ENCODE measurements around the gene ATXN1L.
"Not testable (repeated sequence)": the region's sequence is repeated elsewhere in the genome, so short reads cannot be mapped to it uniquely, and the experiment has no call there.

The ATXN1L gene

GRCh38 chr16:71894229-71894920, 48.6 kb downstream of the ATXN1L start:
- peak overlapping the region; percentile 97 for H3K4me3 Mint-ChIP-seq

GRCh38 chr16:71894921-71895678, 49.3 kb downstream of the ATXN1L start, which contains the start of gene IST1:
TSS of gene IST1 (plus strand) at chr16:71895531. CDS start at chr16:71915641, 20,110 bp downstream.
- Mint-ChIP-seq H3K27me3 (ENCODE audit: low read depth) (no peaks in the 10 kb centered on the region), H3K4me1 (ENCODE audit: low read depth) (peaks cover 9% of the 10 kb centered on the region), H3K4me3 (peak within 1 kb of the TSS; percentile 97), H3K36me3 (ENCODE audit: low read depth) (peaks cover 8% of the 10 kb centered on the region), H3K9me3 (no peaks in the 10 kb centered on the region), H3K27ac (peak within 1 kb of the TSS; percentile 97)

More at GRCh38 chr16:71894229-71894920, 48.6 kb downstream of the ATXN1L start:
- Mint-ChIP-seq H3K36me3 (ENCODE audit: low read depth) (peaks cover 8% of the 10 kb centered on the region), H3K9me3 (no peaks in the 10 kb centered on the region), H3K27me3 (ENCODE audit: low read depth) (no peaks in the 10 kb centered on the region), H3K27ac (peak overlapping the region; percentile 97), H3K4me1 (ENCODE audit: low read depth) (peaks cover 9% of the 10 kb centered on the region)

DNA sequence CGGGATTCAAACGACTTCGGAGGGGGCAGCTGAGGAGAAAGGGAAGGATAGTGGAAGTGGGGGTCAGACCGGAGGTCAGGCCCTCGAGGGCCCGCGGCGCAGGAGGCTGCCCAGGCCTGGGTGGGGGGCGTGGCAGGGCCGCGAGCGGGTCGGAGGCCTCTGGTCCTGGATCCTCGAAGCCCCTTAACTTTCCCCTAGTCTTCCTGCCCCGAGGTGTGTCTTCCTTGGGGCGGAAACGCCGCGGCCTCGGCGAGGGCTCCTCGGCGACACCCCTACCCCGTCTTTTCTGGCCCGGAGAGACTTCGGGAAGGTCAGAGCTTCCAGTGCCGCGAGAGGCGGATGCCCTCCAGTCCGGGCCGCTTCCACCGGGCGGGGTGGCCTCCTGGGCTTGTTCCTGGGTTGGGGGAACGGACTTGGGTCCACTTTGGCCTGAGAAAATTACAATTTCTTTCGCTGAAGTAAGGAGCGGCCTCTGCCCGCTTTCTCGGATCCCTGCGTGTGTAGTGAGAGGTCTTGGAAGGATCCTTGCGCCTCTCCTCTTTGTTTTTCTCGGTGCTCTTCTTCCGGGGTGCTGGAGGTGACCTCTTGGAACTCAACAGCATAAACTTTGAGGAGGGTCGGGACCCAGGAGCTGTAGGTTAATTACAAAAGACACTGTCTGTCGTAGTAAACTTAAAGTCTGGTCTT, 50.0 kb downstream of the ATXN1L start:
- Mint-ChIP-seq H3K4me3 (peak overlapping the region; percentile 97), H3K4me1 (ENCODE audit: low read depth) (peaks cover 13% of the 10 kb centered on the region), H3K27me3 (ENCODE audit: low read depth) (no peaks in the 10 kb centered on the region), H3K36me3 (ENCODE audit: low read depth) (peaks cover 10% of the 10 kb centered on the region), H3K27ac (peak overlapping the region; percentile 97), H3K9me3 (no peaks in the 10 kb centered on the region)

- Mint-ChIP-seq H3K27me3 (ENCODE audit: low read depth) (no peaks in the 10 kb centered on the region), H3K27ac (no peak overlapping the region), H3K4me1 (ENCODE audit: low read depth) (peaks cover 16% of the 10 kb centered on the region), H3K36me3 (ENCODE audit: low read depth) (peaks cover 10% of the 10 kb centered on the region), H3K4me3 (peak overlapping the region; percentile 97), H3K9me3 (no peaks in the 10 kb centered on the region)
These were observed 51.1 kb downstream of the ATXN1L start for GRCh38 chr16:71896764-71897368.

GRCh38 chr16:71899171-71899570, 53.4 kb downstream of the ATXN1L start:
- peaks cover 19% of the 10 kb centered on the region for H3K4me1 Mint-ChIP-seq (ENCODE audit: low read depth)
- H3K27ac Mint-ChIP-seq: no peak overlapping the region
- H3K4me3 Mint-ChIP-seq: no peak overlapping the region
- no peaks in the 10 kb centered on the region for H3K9me3 Mint-ChIP-seq
- peaks cover 10% of the 10 kb centered on the region for H3K36me3 Mint-ChIP-seq (ENCODE audit: low read depth)
- no peaks in the 10 kb centered on the region for H3K27me3 Mint-ChIP-seq (ENCODE audit: low read depth)

- Mint-ChIP-seq H3K27me3 (ENCODE audit: low read depth) (no peaks in the 10 kb centered on the region), H3K9me3 (no peaks in the 10 kb centered on the region), H3K27ac (no peak overlapping the region), H3K4me3 (no peak overlapping the region), H3K4me1 (ENCODE audit: low read depth) (peaks cover 19% of the 10 kb centered on the region), H3K36me3 (ENCODE audit: low read depth) (peaks cover 2% of the 10 kb centered on the region)
These were observed 57.0 kb downstream of the ATXN1L start for GRCh38 chr16:71902656-71903365.

GRCh38 chr16:71903608-71904007, 57.8 kb downstream of the ATXN1L start:
- Mint-ChIP-seq H3K4me1 (ENCODE audit: low read depth) (peaks cover 19% of the 10 kb centered on the region), H3K36me3 (ENCODE audit: low read depth) (peaks cover 2% of the 10 kb centered on the region), H3K27me3 (ENCODE audit: low read depth) (no peaks in the 10 kb centered on the region), H3K4me3 (no peak overlapping the region), H3K27ac (no peak overlapping the region), H3K9me3 (no peaks in the 10 kb centered on the region)

GRCh38 chr16:71904239-71904638, 58.5 kb downstream of the ATXN1L start:
- Mint-ChIP-seq H3K27ac (no peak overlapping the region), H3K9me3 (no peaks in the 10 kb centered on the region), H3K27me3 (ENCODE audit: low read depth) (no peaks in the 10 kb centered on the region), H3K4me3 (no peak overlapping the region), H3K36me3 (ENCODE audit: low read depth) (peaks cover 2% of the 10 kb centered on the region), H3K4me1 (ENCODE audit: low read depth) (peaks cover 19% of the 10 kb centered on the region)

DNA sequence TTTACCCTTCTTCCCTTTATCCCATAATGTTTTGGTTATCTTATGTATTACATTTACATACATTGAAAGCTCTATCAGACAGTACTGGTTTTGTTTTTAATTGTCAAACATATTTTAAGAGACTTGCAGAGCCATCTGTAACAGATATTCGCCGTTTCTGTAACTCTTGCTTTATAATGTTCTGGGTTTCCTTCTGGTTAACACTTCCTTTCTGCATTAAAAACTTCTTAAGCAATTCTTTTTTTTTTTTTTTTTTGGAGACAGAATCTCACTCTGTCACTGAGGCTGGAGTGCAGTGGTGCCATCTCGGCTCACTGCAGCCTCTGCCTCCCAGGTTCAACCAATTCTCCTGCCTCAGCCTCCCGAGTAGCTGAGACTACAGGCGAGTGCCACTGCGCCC, 60.0 kb downstream of the ATXN1L start:
- H3K27me3 Mint-ChIP-seq (ENCODE audit: low read depth); H3K36me3 Mint-ChIP-seq (ENCODE audit: low read depth); H3K9me3 Mint-ChIP-seq: not testable (repeated sequence)
- Mint-ChIP-seq H3K4me3 (peak overlapping the region; percentile 60), H3K4me1 (ENCODE audit: low read depth) (peaks cover 19% of the 10 kb centered on the region), H3K27ac (peak overlapping the region; percentile 85)

Measured in T-helper 1 cell treated with Interleukin-12 subunit alpha and Interleukin-12 subunit beta and Interleukin-4 antibody, amounts not matched to agents 30 μg/mL and 1 μg/mL, for 36 hours (primary cell).